GM21786 (cell line): ENCODE measurements around the gene MCF2L.

Experiments used
- ATAC-seq: cut with Tn5 transposase; IDR thresholded peaks from one replicate; pipeline ENCODE4 v1.9.1; 2021; ENCODE audit not compliant: unreplicated experiment

The MCF2L gene

GRCh38 chr13:113121928-113122471 is 153.0 kb downstream of the MCF2L start:
- ATAC-seq = no peak

- no peak for ATAC-seq
Observed at GRCh38 chr13:113122550-113123225, 153.7 kb downstream of the MCF2L start, which contains the start of gene F10. Gene F10, plus strand, starts transcription at chr13:113122799. Its CDS starts 57 bp downstream, at chr13:113122856.

GRCh38 chr13:113123226-113124201 is 154.5 kb downstream of the MCF2L start:
- ATAC-seq = no peak

- ATAC-seq = no peak
Observed at GRCh38 chr13:113124211-113124970, 155.4 kb downstream of the MCF2L start.

- ATAC-seq = no peak
Observed at GRCh38 chr13:113125506-113126264, 156.7 kb downstream of the MCF2L start.

GRCh38 chr13:113126265-113127150 is 157.5 kb downstream of the MCF2L start:
- no peak for ATAC-seq

GRCh38 chr13:113129480-113129879 is 160.5 kb downstream of the MCF2L start:
- ATAC-seq = no peak

GRCh38 chr13:113129921-113130750 is 161.1 kb downstream of the MCF2L start:
- ATAC-seq = no peak

GRCh38 chr13:113135281-113135760 is 166.3 kb downstream of the MCF2L start:
- no peak for ATAC-seq

GRCh38 chr13:113137691-113138298 is 168.8 kb downstream of the MCF2L start:
- ATAC-seq = no peak

GRCh38 chr13:113138792-113139551 is 170.0 kb downstream of the MCF2L start:
- ATAC-seq = no peak

GRCh38 chr13:113139577-113139976 is 170.6 kb downstream of the MCF2L start:
- no peak for ATAC-seq

- ATAC-seq = no peak
Observed at GRCh38 chr13:113140677-113141600, 171.9 kb downstream of the MCF2L start.

GRCh38 chr13:113141601-113141970 is 172.6 kb downstream of the MCF2L start:
- ATAC-seq = no peak

- no peak for ATAC-seq
Observed at GRCh38 chr13:113142876-113143275, 173.9 kb downstream of the MCF2L start.
